Measurements from ENCODE around the gene CR1L. TPM values are rescaled to one million over a fixed set of nuclear protein-coding genes. Genes with fewer than 3 reads are reported as not detected.

CR1L gene
- total and polyA plus RNA-seq, 9 of the 15 experiments (the other 6 are each of a cell fraction or from before 2014, with no cell fraction given) = 10.1 to 74.8 (median 34.3) TPM

GRCh38 chr1:207747627-207748492 lies 102.9 kb downstream of the CR1L start (continued):
- TF ChIP-seq MGA (IDR thresholded peaks at IDR 0.05) (peak; percentile 72), ELF2 (CRISPR knock-in tag; IDR thresholded peaks at IDR 0.05) (no peak), C11orf30 (IDR thresholded peaks at IDR 0.05; ENCODE audit: low read depth) (no peak), ZNF583 (CRISPR knock-in tag; IDR thresholded peaks at IDR 0.05) (0 out of 2 replicates have a peak, but pooled peaks have one; percentile 50), PRMT5 (CRISPR knock-in tag; IDR thresholded peaks at IDR 0.05) (no peak), SREBF1 (IDR thresholded peaks at IDR 0.05; ENCODE audit: borderline replicate concordance, low read depth, low read length) (no peak), CEBPZ (IDR thresholded peaks at IDR 0.05; ENCODE audit: borderline replicate concordance, low read depth, low read length) (no peak), HMG20A (CRISPR knock-in tag; conservative IDR thresholded peaks at IDR 0.05) (no peak), MTA1 (IDR thresholded peaks at IDR 0.05; ENCODE audit: borderline replicate concordance) (no peak), TEAD2 (tag; IDR thresholded peaks at IDR 0.05) (no peak), SUPT5H (IDR thresholded peaks at IDR 0.05) (peak; percentile 63), FOS (IDR thresholded peaks at IDR 0.05; ENCODE audit: extremely low read depth, insufficient read length) (no peak), TARDBP (IDR thresholded peaks at IDR 0.05) (no peak), ZBTB17 (CRISPR knock-in tag; IDR thresholded peaks at IDR 0.05) (peak; percentile 61; the same call in 1 of the 2 replicates), ZNF780A (CRISPR knock-in tag; IDR thresholded peaks at IDR 0.05) (no peak)

Measured in K562 (cell line).